Measurements from ENCODE around the gene SLC4A8. TPM values are rescaled to one million over a fixed set of nuclear protein-coding genes. Genes with fewer than 3 reads are reported as not detected.
A peak's percentile ranks its signal among the peaks of the same experiment; 100 is the strongest.

Gene SLC4A8
- total and polyA plus RNA-seq, 8 donors = 1.0 to 5.5 (median 2.7) TPM

DNA sequence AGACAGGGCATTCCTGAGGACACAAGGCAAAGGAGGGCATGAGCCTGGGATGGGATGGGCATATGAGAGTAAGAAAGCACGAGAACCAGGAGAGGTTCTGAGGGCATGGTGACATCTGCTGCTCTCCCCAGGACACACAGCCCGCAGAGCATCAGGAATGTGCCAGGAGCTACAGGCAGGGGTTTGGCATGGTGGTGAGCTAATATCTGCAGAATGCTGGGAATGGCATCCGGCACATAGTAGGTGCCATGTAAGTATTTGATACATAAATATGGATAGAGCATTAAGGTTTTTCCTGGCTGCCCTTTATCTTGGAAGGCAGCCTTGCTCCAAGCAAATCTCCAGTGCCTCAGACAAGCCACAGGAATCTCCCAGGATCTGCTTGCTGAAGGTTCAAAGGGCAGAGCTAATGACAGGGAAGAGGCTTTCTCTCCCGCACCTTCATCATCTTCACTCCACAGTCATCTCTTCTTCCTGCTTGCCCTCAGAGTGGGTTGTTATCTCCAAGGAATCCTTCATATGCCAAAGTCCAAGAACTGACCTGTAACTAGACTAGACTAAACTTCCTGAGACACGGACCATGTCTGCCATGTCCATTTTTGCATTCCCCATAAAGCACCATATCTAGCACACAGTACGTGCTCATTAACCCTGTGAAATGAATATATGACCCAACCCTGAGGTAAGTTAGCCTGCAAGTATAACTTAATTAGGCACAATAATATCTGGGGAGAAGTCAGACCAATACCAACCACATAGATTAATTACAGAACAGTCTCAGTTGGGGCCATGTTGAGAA is 104.4 kb downstream of the SLC4A8 start:
- intact Hi-C loops (cut with DNase I) = loop anchor here in 2 of 3 donors (10.0 kb wide), 1 partner anchor 104 kb away; the partner anchor contains the start of gene SLC4A8 (in 2 of the 2)
- FAIRE-seq = no peak

DNA sequence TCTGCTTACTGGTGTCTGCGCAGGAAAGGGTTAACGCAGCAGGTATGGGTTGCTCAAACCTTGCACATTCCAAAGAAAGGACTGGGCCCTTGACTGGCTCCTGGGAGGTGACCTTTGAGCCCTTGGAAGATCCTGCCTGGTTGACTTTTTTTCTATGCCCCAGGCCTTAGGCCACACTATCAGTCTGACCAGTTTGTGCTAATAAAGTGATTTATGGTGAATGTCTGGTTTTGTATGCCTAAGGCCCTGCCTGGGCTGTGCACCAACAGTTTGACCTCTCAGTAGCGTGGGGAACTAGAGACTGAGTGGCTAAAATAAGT is 105.0 kb downstream of the SLC4A8 start:
- intact Hi-C loops (cut with DNase I) = loop anchor here in 2 of 3 donors (10.0 kb wide), 1 partner anchor 105 kb away; the partner anchor contains the start of gene SLC4A8 (in 2 of the 2)
- no peaks in the 10 kb centered on the region for H3K9me3 ChIP-seq
- FAIRE-seq (no peak), ATAC-seq (no peak), DNase-seq (no peak)
- no peaks in the 10 kb centered on the region for H3K36me3 ChIP-seq
- H3K4me1 ChIP-seq = peaks cover 0 to 3% (median 0%) of the 10 kb centered on the region in 3 donors
- WGBS, 2 donors = 73 to 75% methylated on average over 3 of the region's 3 CpGs
- H3K27me3 ChIP-seq = no peaks in the 10 kb centered on the region
- no peak overlapping the region for H3K4me3 ChIP-seq
- TF ChIP-seq, protein P1, sequence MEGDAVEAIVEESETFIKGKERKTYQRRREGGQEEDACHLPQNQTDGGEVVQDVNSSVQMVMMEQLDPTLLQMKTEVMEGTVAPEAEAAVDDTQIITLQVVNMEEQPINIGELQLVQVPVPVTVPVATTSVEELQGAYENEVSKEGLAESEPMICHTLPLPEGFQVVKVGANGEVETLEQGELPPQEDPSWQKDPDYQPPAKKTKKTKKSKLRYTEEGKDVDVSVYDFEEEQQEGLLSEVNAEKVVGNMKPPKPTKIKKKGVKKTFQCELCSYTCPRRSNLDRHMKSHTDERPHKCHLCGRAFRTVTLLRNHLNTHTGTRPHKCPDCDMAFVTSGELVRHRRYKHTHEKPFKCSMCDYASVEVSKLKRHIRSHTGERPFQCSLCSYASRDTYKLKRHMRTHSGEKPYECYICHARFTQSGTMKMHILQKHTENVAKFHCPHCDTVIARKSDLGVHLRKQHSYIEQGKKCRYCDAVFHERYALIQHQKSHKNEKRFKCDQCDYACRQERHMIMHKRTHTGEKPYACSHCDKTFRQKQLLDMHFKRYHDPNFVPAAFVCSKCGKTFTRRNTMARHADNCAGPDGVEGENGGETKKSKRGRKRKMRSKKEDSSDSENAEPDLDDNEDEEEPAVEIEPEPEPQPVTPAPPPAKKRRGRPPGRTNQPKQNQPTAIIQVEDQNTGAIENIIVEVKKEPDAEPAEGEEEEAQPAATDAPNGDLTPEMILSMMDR (IDR thresholded peaks at IDR 0.05) = no peak
- no peak overlapping the region for H3K27ac ChIP-seq

More for the DNA sequence above, 104.4 kb downstream of the SLC4A8 start:
- no peak overlapping the region for H3K27ac ChIP-seq
- TF ChIP-seq, protein P1 (IDR thresholded peaks at IDR 0.05) = no peak
- no peak for ATAC-seq
- H3K27me3 ChIP-seq = no peaks in the 10 kb centered on the region
- WGBS, 2 donors = 83 to 87% methylated on average over 6 of the region's 6 CpGs
- no peak for DNase-seq
- H3K9me3 ChIP-seq = no peaks in the 10 kb centered on the region
- H3K4me1 ChIP-seq = peaks cover 0 to 3% (median 0%) of the 10 kb centered on the region in 3 donors
- H3K36me3 ChIP-seq = no peaks in the 10 kb centered on the region
- no peak overlapping the region for H3K4me3 ChIP-seq

DNA sequence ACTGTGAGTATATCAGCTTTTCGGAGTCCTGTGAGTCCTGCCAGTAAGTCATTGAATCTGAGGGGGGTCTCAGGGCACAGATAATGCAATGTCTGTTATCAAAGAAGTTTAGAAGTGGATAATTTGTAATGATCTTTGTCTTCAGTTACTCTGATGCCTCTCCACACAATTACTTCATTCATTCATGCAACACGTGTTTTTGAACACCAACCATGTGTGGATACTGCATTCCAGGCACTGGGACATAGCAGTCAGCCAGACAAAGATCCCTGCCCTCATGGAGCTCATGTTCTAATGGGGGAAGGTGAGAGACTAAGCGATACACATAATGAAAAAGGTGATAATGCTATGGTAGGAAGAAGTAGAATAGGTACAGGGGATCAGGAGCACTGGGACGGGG is 105.6 kb downstream of the SLC4A8 start:
- no peak for ATAC-seq
- DNase-seq = no peak
- TF ChIP-seq, protein P1 (IDR thresholded peaks at IDR 0.05) = no peak
- peaks cover 0 to 3% (median 0%) of the 10 kb centered on the region in 3 donors for H3K4me1 ChIP-seq
- intact Hi-C loops (cut with DNase I) = loop anchor here in 1 of 3 donors (5.0 kb wide), 2 partner anchors 108 to 287 kb away; partner anchors contain the start of gene SLC4A8
- no peak for FAIRE-seq
- no peaks in the 10 kb centered on the region for H3K27me3 ChIP-seq
- no peak overlapping the region for H3K27ac ChIP-seq
- no peaks in the 10 kb centered on the region for H3K36me3 ChIP-seq
- H3K9me3 ChIP-seq = no peaks in the 10 kb centered on the region
- H3K4me3 ChIP-seq = no peak overlapping the region
- WGBS, 2 donors = 86 to 91% methylated on average over 4 of the region's 4 CpGs

DNA sequence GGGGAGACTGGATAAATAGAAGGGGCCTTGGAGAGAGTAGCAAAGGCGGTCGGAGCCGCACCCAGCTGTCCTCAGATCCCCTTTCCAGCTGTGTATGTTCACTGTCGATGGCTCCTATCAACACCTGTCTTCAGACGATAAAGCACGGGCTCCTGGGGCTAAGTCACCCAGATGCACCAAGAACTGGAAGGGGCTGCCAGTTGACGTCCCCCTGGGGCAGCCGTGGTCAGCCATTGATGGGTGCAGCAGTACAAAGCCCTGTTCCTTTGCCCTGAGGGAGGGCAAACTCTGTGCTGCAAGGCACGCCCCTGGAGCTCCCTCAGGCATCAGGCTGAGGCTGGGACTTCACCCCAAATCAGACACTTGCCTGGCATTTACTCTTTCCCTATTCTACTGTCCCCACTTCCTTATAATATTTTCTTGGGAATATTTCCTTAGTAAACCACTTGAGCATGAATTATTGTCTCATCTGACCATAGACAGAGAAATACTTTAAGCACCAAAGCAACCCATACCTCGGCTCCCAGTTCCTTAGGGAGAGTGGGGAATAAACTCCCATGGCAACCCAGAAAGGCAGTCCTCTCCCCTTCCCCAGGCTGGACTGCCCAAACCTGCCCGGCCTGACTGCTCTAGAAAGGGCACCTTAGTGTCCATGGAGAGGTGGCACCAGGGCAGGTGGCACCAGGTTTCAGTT is 106.8 kb downstream of the SLC4A8 start:
- Histone ChIP-seq H3K27ac (no peak overlapping the region), H3K4me1 (peaks cover 0 to 3% (median 0%) of the 10 kb centered on the region in 3 donors), H3K4me3 (no peak overlapping the region), H3K27me3 (no peaks in the 10 kb centered on the region), H3K36me3 (no peaks in the 10 kb centered on the region), H3K9me3 (no peaks in the 10 kb centered on the region)
- intact Hi-C loops (cut with DNase I) = loop anchor here in 1 of 3 donors (5.0 kb wide), 2 partner anchors 109 to 286 kb away; partner anchors contain the start of gene SLC4A8
- DNase-seq (no peak), FAIRE-seq (no peak), ATAC-seq (peak in 2 of 4 donors; percentile 10 to 49)
- 46 to 54% methylated on average over 11 of the region's 11 CpGs for WGBS, 2 donors
- TF ChIP-seq, protein P1 (IDR thresholded peaks at IDR 0.05) = no peak

All from pancreas (tissue), 10 donors.